Stimulated activated naive CD4-positive, alpha-beta T cell (primary cell): Measurements from ENCODE around the gene SRPX.

ENCODE experiments used
- DNase-seq, 6 experiments: peaks; one replicate each; lab custom pipeline; 2025; lab: John Stamatoyannopoulos, UW

Gene SRPX

GRCh38 chrX:38138900-38139299 lies 81.8 kb downstream of the SRPX start:
- no peak for DNase-seq

- no peak for DNase-seq
Observed at GRCh38 chrX:38138157-38138891, 82.3 kb downstream of the SRPX start.

- DNase-seq: no peak
Observed at GRCh38 chrX:38129366-38129765, 91.3 kb downstream of the SRPX start.

GRCh38 chrX:38127961-38128360 lies 92.7 kb downstream of the SRPX start:
- no peak for DNase-seq

- no peak for DNase-seq
Observed at GRCh38 chrX:38126179-38126578, 94.5 kb downstream of the SRPX start.

GRCh38 chrX:38124000-38124399 lies 96.7 kb downstream of the SRPX start:
- no peak for DNase-seq

GRCh38 chrX:38117485-38117884 lies 103.2 kb downstream of the SRPX start:
- no peak for DNase-seq

GRCh38 chrX:38116706-38117105 lies 104.0 kb downstream of the SRPX start:
- no peak for DNase-seq

- DNase-seq: no peak
Observed at GRCh38 chrX:38112566-38112965, 108.1 kb downstream of the SRPX start.

GRCh38 chrX:38111196-38111595 lies 109.5 kb downstream of the SRPX start:
- DNase-seq: no peak

GRCh38 chrX:38110231-38110630 lies 110.4 kb downstream of the SRPX start:
- no peak for DNase-seq

GRCh38 chrX:38109042-38109898 lies 111.4 kb downstream of the SRPX start:
- DNase-seq: no peak

- no peak for DNase-seq
Observed at GRCh38 chrX:38108364-38108763, 112.3 kb downstream of the SRPX start.

GRCh38 chrX:38106991-38107655 lies 113.5 kb downstream of the SRPX start:
- DNase-seq: no peak

- no peak for DNase-seq
Observed at GRCh38 chrX:38105216-38105725, 115.4 kb downstream of the SRPX start.

GRCh38 chrX:38103857-38104812 lies 116.5 kb downstream of the SRPX start:
- DNase-seq: no peak

GRCh38 chrX:38102875-38103274 lies 117.8 kb downstream of the SRPX start:
- no peak for DNase-seq

GRCh38 chrX:38102240-38102639 lies 118.4 kb downstream of the SRPX start:
- DNase-seq: no peak

GRCh38 chrX:38099688-38100087 lies 121.0 kb downstream of the SRPX start:
- DNase-seq: no peak
